Upper lobe of right lung (tissue), 1 donor: ENCODE measurements around the gene ACP3. TPM values are rescaled to one million over a fixed set of nuclear protein-coding genes. Genes with fewer than 3 reads are reported as not detected.

Source experiments
- ATAC-seq: fragments of 200-7000 bp; cut with Tn5 transposase; one replicate; pipeline ENCODE4 v1.9.1; 2020; ENCODE audit warnings: mild to moderate bottlenecking, moderate library complexity
- DNase-seq: peaks from one replicate; pipeline ENCODE4 v3.0.0-alpha.2; 2020
- H3K27ac ChIP-seq: fragments of 200-600 bp; one replicate; pipeline ENCODE4 v1.8.0; 2022
- H3K27me3 ChIP-seq: fragments of 200-600 bp; one replicate; pipeline ENCODE4 v1.8.0; 2022; ENCODE audit warnings: mild to moderate bottlenecking
- H3K36me3 ChIP-seq: fragments of 200-600 bp; one replicate; pipeline ENCODE4 v1.8.0; 2022
- H3K4me1 ChIP-seq: fragments of 200-600 bp; one replicate; pipeline ENCODE4 v1.8.0; 2022
- H3K4me3 ChIP-seq: fragments of 200-600 bp; one replicate; pipeline ENCODE4 v1.8.0; 2022; ENCODE audit warnings: mild to moderate bottlenecking
- H3K9me3 ChIP-seq: fragments of 200-600 bp; one replicate; pipeline ENCODE4 v1.8.0; 2022
- CTCF ChIP-seq: fragments of 200-600 bp; IDR thresholded peaks from one replicate; pipeline ENCODE4 v1.8.0; 2022; ENCODE audit warnings: antibody characterized with exemption
- intact Hi-C: fragments of 100-400 bp; cut with DNase I; formaldehyde crosslinking; loops from one replicate; pipeline ENCODE4 v1.11.0; 2022
- total RNA-seq: library from RNA; stranded (reverse); fragmentation: NEBNext Ultra II Directional; extraction: Animal tissue kit (Norgen Biotek cat#: 25700); gene quantifications from one replicate; pipeline ENCODE4 v1.2.1, GENCODE V29; 2021
- donor health status: DM: no; HTN: yes; CAD: no; lungs with severe emphysema.

The ACP3 gene
- total RNA-seq, 1 donor from 2014 or later = 11.5 TPM

DNA sequence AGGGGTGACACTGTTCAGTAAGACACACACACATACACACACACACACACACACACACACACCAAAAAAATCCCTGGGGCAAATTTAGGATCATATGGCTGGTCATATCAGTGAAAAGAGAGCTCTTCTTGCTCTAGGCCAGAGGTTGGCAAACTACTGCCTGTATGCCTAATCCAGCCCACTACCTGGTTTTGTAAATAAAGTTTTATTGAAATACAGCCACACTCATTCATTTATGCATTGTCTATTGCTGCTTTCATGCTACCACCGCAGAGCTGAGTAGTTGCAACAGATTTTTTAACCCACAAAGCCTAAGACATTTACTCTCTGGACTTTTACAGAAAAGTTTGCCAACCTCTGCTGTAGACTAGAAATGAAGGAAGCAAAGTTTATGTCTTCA lies 30.6 kb downstream of the ACP3 start:
- ATAC-seq (no peak), DNase-seq (no peak)
- no peak for TF ChIP-seq CTCF
- intact Hi-C loops = no loop called here
- Histone ChIP-seq H3K9me3 (no peaks in the 10 kb centered on the region), H3K4me1 (peaks cover 5% of the 10 kb centered on the region), H3K4me3 (no peak overlapping the region), H3K36me3 (no peaks in the 10 kb centered on the region), H3K27ac (no peak overlapping the region), H3K27me3 (no peaks in the 10 kb centered on the region)

- H3K4me3 ChIP-seq = no peak overlapping the region
- H3K36me3 ChIP-seq = no peaks in the 10 kb centered on the region
- intact Hi-C loops = no loop called here
- ATAC-seq (no peak), DNase-seq (no peak)
- no peak for TF ChIP-seq CTCF
- H3K27ac ChIP-seq = no peak overlapping the region
- no peaks in the 10 kb centered on the region for H3K27me3 ChIP-seq
- no peaks in the 10 kb centered on the region for H3K9me3 ChIP-seq
- peaks cover 3% of the 10 kb centered on the region for H3K4me1 ChIP-seq
These were observed 31.3 kb downstream of the ACP3 start for GRCh38 chr3:132348531-132348930.

DNA sequence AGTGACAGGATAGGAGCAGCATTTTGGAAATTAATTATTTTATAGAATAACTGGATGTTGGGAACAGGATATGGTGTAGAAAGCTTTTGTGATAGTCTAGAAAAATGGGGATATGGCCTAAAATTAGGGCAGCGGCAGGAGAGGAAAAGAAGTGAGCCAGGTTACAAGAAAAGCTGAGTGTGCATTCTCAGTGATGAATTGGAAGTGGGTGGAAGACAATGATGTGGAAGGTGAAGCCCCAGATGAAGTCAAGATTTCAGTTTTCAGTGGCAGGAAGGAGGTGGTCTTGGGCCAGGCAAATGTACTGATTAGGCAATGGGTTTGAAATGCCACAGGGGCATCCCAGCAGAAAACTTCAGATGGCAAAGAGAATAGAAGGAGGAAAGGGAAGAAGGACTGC lies 33.6 kb downstream of the ACP3 start:
- H3K4me1 ChIP-seq = peaks cover 3% of the 10 kb centered on the region
- no peak overlapping the region for H3K4me3 ChIP-seq
- intact Hi-C loops = no loop called here
- DNase-seq (no peak), ATAC-seq (no peak)
- H3K9me3 ChIP-seq = no peaks in the 10 kb centered on the region
- H3K27me3 ChIP-seq = no peaks in the 10 kb centered on the region
- no peaks in the 10 kb centered on the region for H3K36me3 ChIP-seq
- H3K27ac ChIP-seq = no peak overlapping the region
- no peak for TF ChIP-seq CTCF

DNA sequence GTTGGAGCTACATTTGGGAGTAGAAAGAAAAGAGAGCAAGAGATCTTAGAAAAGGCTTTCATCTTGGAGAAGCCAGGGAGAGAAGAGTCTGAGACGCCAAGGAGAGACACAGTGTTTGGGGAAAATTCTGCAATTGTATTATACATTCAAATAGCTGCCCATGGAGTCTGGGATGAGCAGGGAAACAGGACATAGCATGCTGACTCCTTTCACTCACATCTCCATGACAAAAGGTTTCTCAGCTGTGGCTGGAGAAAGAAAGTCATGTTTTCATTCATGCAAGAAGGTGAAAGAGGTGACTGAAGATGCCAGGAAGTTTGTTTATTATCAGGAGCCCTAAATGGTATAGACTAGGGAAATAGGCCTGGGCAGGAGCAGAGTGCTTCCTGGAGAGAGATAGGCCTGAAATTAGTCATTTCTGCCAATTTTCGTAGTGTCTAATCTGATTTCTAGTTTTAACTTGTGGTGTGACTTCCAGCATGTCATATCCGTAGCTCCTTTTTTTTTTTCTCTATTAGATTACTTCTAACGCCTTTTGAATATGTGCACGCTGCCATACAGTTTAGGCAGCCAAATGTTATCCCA lies 34.1 kb downstream of the ACP3 start:
- Histone ChIP-seq H3K27me3 (no peaks in the 10 kb centered on the region), H3K36me3 (no peaks in the 10 kb centered on the region), H3K4me3 (no peak overlapping the region), H3K27ac (no peak overlapping the region), H3K4me1 (peaks cover 3% of the 10 kb centered on the region), H3K9me3 (no peaks in the 10 kb centered on the region)
- ATAC-seq (no peak), DNase-seq (no peak)
- intact Hi-C loops = no loop called here
- no peak for TF ChIP-seq CTCF

DNA sequence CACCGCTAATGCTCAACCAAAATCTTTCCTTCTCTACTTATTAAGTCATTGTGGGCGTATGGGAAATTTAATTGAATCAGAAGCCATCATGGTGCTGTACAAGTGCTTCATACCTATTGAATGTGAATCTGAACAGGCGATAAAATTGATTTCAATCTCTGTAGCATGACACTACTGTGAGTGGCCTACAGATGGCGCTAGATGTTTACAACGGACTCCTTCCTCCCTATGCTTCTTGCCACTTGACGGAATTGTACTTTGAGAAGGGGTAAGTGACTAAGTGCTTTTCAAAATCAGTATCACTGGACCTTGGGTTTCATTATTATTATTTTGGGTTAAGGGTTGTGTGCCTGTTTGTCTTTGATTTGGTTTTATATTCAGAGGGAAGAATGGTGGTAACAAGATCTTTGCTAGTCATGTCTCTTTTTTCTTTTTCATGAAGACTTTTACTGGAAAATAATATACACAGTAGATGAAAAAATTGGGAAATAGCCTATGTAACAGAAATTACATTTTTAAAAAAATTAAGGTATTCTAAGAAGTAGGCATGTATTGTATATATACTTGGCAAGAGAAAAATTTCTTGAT lies 35.4 kb downstream of the ACP3 start:
- intact Hi-C loops = no loop called here
- H3K4me1 ChIP-seq = no peaks in the 10 kb centered on the region
- no peaks in the 10 kb centered on the region for H3K9me3 ChIP-seq
- no peaks in the 10 kb centered on the region for H3K27me3 ChIP-seq
- H3K4me3 ChIP-seq = no peak overlapping the region
- DNase-seq (no peak), ATAC-seq (peak; percentile 96)
- TF ChIP-seq CTCF = peak; percentile 92
- H3K36me3 ChIP-seq = no peaks in the 10 kb centered on the region
- no peak overlapping the region for H3K27ac ChIP-seq
